Naive thymus-derived CD4-positive, alpha-beta T cell (primary cell): ENCODE results near the gene PDE5A. TPM values are rescaled to one million over a fixed set of nuclear protein-coding genes. Genes with fewer than 3 reads are reported as not detected.
"Not testable (repeated sequence)": the region's sequence is repeated elsewhere in the genome, so short reads cannot be mapped to it uniquely, and the experiment has no call there.

ENCODE experiments used
- ATAC-seq: fragments of 150-1000 bp; cut with Tn5 transposase; 2 replicates; pipeline ENCODE4 v1.10.0; 2021; ENCODE audit warnings: mild to moderate bottlenecking, moderate library complexity
- CTCF ChIA-PET: fragments of 350-600 bp; sonication (Branson Sonifier 250); formaldehyde crosslinking; loops from one replicate; lab custom pipeline; 2021; ENCODE audit warnings: antibody characterized with exemption; lab: Charles Lee
- POLR2A ChIA-PET: fragments of 350-600 bp; sonication (Branson Sonifier 250); formaldehyde crosslinking; loops from one replicate; lab custom pipeline; 2021; ENCODE audit warnings: antibody characterized with exemption, inconsistent platforms; lab: Charles Lee
- DNase-seq, 9 donors: peaks; one replicate each; pipeline versions ENCODE4 v3.0.0 to v3.0.0-alpha.2; 2020 to 2022; ENCODE audit warnings: mixed read lengths in 1 of 9
- H3K27ac ChIP-seq: one replicate; pipeline ENCODE4 v1.7.0; 2013; ENCODE audit warnings: mild to moderate bottlenecking, low read depth, low read length, moderate library complexity
- H3K27me3 ChIP-seq, 2 donors: one replicate each; pipeline ENCODE4 v1.7.0; 2013; ENCODE audit warnings: low read length in 2 of 2, mild to moderate bottlenecking in 2 of 2, moderate library complexity in 2 of 2; ENCODE audit not compliant: control insufficient read depth in 2 of 2, insufficient read depth in 2 of 2
- H3K36me3 ChIP-seq, 3 experiments: 1 replicate in 2 of 3; 2 replicates in 1 of 3; pipeline ENCODE4 v1.7.0; 2013; ENCODE audit warnings: low read length in 3 of 3, mild to moderate bottlenecking in 3 of 3, moderate library complexity in 1 of 3; ENCODE audit not compliant: insufficient read depth in 3 of 3, control insufficient read depth in 2 of 3
- H3K4me1 ChIP-seq, 2 donors: one replicate each; pipeline ENCODE4 v1.7.0; 2013; ENCODE audit warnings: low read length in 2 of 2, mild to moderate bottlenecking in 2 of 2, moderate library complexity in 1 of 2; ENCODE audit not compliant: control insufficient read depth in 2 of 2, insufficient read depth in 2 of 2
- H3K4me3 ChIP-seq: 2 replicates; pipeline ENCODE4 v1.7.0; 2013; ENCODE audit warnings: mild to moderate bottlenecking, low read length
- H3K9me3 ChIP-seq, 3 experiments: 1 replicate in 2 of 3; 2 replicates in 1 of 3; pipeline ENCODE4 v1.7.0; 2013; ENCODE audit warnings: low read length in 3 of 3; ENCODE audit not compliant: control insufficient read depth in 2 of 3
- H3K27ac Mint-ChIP-seq, 9 donors: one replicate each; pipeline ENCODE4 v1.8.0; 2020 to 2022; ENCODE audit warnings: mixed read lengths in 9 of 9, mild to moderate bottlenecking in 8 of 9, moderate library complexity in 5 of 9, inconsistent platforms in 2 of 9
- H3K27me3 Mint-ChIP-seq, 5 donors: one replicate each; pipeline ENCODE4 v1.8.0; 2021 to 2022; ENCODE audit warnings: mixed read lengths in 5 of 5, mild to moderate bottlenecking in 1 of 5
- H3K36me3 Mint-ChIP-seq, 5 donors: one replicate each; pipeline ENCODE4 v1.8.0; 2020 to 2022; ENCODE audit warnings: mixed read lengths in 5 of 5, mild to moderate bottlenecking in 3 of 5, inconsistent platforms in 1 of 5
- H3K4me1 Mint-ChIP-seq, 7 donors: one replicate each; pipeline ENCODE4 v1.8.0; 2020 to 2022; ENCODE audit warnings: mixed read lengths in 7 of 7, mild to moderate bottlenecking in 3 of 7, inconsistent platforms in 1 of 7
- H3K4me3 Mint-ChIP-seq, 10 donors: one replicate each; pipeline ENCODE4 v1.8.0; 2020 to 2022; ENCODE audit warnings: mild to moderate bottlenecking in 10 of 10, mixed read lengths in 10 of 10, moderate library complexity in 6 of 10, inconsistent platforms in 2 of 10
- H3K9me3 Mint-ChIP-seq, 11 donors: one replicate each; pipeline ENCODE4 v1.8.0; 2020 to 2022; ENCODE audit warnings: mixed read lengths in 11 of 11, mild to moderate bottlenecking in 4 of 11, inconsistent platforms in 1 of 11, moderate library complexity in 1 of 11
- intact Hi-C, 2 donors: fragments of 100-400 bp; cut with micrococcal nuclease; formaldehyde crosslinking; loops; one replicate each; pipeline ENCODE4 v1.15.1; 2023
- polyA plus RNA-seq, 2 donors: library from polyadenylated mRNA; unstranded; fragments of 300-500 nt; fragmentation: Illumina TruSeq; gene quantifications; one replicate each; pipeline ENCODE4 v1.2.3, GENCODE V29; 2021
- total RNA-seq, 6 experiments: library from RNA in 5 of 6; stranded (reverse) in 5 of 6; gene quantifications; 1 replicate in 5 of 6; 2 replicates in 1 of 6; pipeline ENCODE4 v1.2.3 and lab custom pipeline; 2021 to 2026

The PDE5A gene
- total and polyA plus RNA-seq, 7 experiments from 2014 or later: 0.21 to 2.6 (median 0.65) TPM

DNA sequence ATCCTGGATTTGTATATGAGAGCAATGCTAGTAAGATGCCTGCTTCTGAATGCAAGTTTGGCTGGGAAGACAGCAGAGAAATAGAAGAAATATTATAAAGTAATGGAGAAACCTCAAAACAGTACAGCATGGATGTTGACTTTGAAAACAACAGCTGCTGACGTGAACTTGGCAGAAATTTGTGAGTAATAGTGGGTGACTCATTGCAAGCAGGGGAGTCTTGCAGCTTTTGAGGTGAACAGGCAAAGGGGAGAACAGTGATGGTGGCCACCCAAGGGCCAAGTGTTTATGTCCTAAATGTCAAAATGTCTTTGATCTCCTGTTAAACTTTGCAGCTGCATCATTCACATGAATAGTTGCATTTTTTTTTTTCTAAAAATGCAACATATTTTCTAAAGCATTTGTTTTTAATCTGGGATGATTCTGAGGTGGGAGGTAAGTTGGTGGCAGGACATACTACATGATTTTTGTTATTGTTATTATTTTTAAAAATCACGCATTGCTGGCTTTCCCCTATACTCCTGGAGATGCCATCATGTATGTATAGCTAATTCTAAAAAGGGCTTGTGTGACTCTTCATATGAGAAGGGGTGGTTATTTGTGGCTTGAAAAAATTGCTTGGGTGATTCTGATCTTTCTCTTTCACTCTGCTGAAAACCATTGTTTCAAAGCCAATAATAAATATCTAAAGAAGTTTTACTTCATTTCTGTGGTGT lies 158.4 kb downstream of the PDE5A start:
- H3K27ac ChIP-seq, POLR2A ChIA-PET, H3K9me3 Mint-ChIP-seq, H3K4me3 Mint-ChIP-seq, H3K4me3 ChIP-seq, H3K4me1 Mint-ChIP-seq, DNase-seq, intact Hi-C loops, H3K4me1 ChIP-seq, H3K9me3 ChIP-seq, H3K27me3 ChIP-seq, ATAC-seq, H3K27me3 Mint-ChIP-seq: not testable (repeated sequence)
- H3K36me3 ChIP-seq: peaks cover 0 to 17% (median 0%) of the 10 kb centered on the region in 3 experiments
- H3K27ac Mint-ChIP-seq: peak overlapping the region in 1 of 9 donors; percentile 34
- peaks cover 11 to 53% (median 11%) of the 10 kb centered on the region in 5 donors for H3K36me3 Mint-ChIP-seq
- CTCF ChIA-PET: interaction anchor here (0.6 kb wide), 1 partner anchor 22 kb away, joined by 6 read pairs; no protein-coding TSS in a partner anchor

DNA sequence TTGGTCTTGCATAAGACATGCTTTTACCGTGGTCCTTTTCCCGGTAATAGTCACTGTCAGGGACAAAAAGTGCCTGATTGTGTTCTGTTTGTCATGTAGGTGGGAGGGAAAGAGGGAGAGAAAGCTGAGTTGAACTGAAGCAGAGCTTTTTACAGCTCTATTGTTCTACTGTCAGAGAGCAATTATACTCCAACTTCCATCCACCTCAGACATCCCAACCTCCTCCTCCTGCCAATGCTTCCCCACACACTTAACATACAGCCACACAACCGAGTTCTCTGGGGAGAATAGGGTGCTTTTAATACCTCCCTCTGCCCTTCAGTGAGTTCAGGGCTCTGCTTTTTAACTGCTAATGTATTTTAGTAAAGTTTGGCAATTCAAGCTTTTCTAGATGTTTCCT lies 159.6 kb downstream of the PDE5A start:
- not testable (repeated sequence) for ATAC-seq

DNA sequence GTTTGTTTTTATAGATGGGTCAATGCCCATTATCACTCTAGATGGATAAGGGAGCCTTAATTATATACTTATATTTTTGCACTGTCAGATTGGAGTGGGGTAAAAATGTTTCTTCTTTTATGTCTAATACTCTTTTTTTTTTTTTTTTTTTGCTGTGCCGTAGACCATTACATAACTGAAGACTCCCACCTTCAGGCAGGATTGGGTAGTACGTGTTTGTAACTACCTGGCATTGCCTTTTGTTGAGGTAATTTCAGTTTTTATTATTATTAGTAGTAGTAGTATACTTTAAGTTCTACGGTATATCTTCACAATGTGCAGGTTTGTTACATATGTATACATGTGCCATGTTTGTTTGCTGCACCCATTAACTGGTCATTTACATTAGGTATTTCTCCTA lies 165.9 kb downstream of the PDE5A start:
- H3K4me1 ChIP-seq, H3K27me3 ChIP-seq, H3K9me3 Mint-ChIP-seq, H3K4me3 ChIP-seq, H3K4me3 Mint-ChIP-seq, H3K27me3 Mint-ChIP-seq, H3K4me1 Mint-ChIP-seq, CTCF ChIA-PET, POLR2A ChIA-PET, H3K9me3 ChIP-seq, H3K27ac ChIP-seq: not testable (repeated sequence)
- H3K36me3 ChIP-seq: peaks cover 0 to 11% (median 2%) of the 10 kb centered on the region in 3 experiments
- Mint-ChIP-seq H3K36me3 (peaks cover 6 to 22% (median 14%) of the 10 kb centered on the region in 5 donors), H3K27ac (peak overlapping the region in 7 of 9 donors; percentile 10 to 86 (median 39))
- peak in 7 of 9 donors; percentile 23 to 61 (median 43) for DNase-seq
- intact Hi-C loops: loop anchor here (1.0 to 10.0 kb wide), 6 partner anchors 148 to 588 kb away; no protein-coding TSS in a partner anchor
- peak; percentile 46 for ATAC-seq

More for the DNA sequence above, 159.6 kb downstream of the PDE5A start:
- H3K4me1 ChIP-seq, DNase-seq, H3K4me1 Mint-ChIP-seq, H3K27me3 Mint-ChIP-seq, H3K27me3 ChIP-seq, H3K27ac Mint-ChIP-seq, CTCF ChIA-PET, H3K9me3 Mint-ChIP-seq, H3K9me3 ChIP-seq, H3K4me3 ChIP-seq, H3K4me3 Mint-ChIP-seq, H3K27ac ChIP-seq, POLR2A ChIA-PET: not testable (repeated sequence)
- peaks cover 10 to 48% (median 11%) of the 10 kb centered on the region in 5 donors for H3K36me3 Mint-ChIP-seq
- intact Hi-C loops: loop anchor here in 1 of 2 donors (10.0 kb wide), 1 partner anchor 484 kb away; no protein-coding TSS in a partner anchor
- H3K36me3 ChIP-seq: peaks cover 0 to 16% (median 2%) of the 10 kb centered on the region in 3 experiments

DNA sequence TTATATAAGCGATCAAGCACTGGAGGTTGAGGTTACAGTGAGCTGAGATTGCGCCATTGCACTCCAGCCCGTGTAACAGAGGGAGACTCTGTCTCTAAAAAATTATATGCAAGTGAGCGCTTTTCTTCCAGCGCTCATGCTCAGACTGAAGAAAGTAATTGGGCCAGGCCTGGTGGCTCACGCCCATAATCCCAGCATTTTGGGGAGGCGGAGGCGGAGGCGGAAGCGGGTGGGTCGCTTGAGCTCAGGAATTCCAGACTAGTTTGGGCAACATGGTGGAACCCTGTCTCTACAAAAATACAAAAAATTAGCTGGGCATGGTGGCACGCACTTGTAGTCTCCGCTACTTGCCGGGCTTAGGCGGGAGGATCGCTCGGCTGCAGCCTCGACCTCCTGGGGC lies 172.9 kb downstream of the PDE5A start:
- Mint-ChIP-seq H3K4me3 (peak overlapping the region; percentile 41 to 96 (median 92)), H3K4me1 (peaks cover 0 to 13% (median 11%) of the 10 kb centered on the region in 7 donors), H3K27ac (peak overlapping the region in 7 of 9 donors; percentile 57 to 100 (median 76))
- intact Hi-C loops: loop anchor here (2.0 to 10.0 kb wide), 3 partner anchors 81 to 1177 kb away; no protein-coding TSS in a partner anchor
- H3K4me1 ChIP-seq, H3K36me3 Mint-ChIP-seq, H3K9me3 Mint-ChIP-seq, H3K36me3 ChIP-seq, H3K27me3 ChIP-seq, ATAC-seq, H3K4me3 ChIP-seq, DNase-seq, H3K27ac ChIP-seq, H3K9me3 ChIP-seq, CTCF ChIA-PET, H3K27me3 Mint-ChIP-seq: not testable (repeated sequence)
- POLR2A ChIA-PET: interaction anchor here (2.0 kb wide), 1 partner anchor 156 kb away, joined by 18 read pairs; a partner anchor contains a TSS

DNA sequence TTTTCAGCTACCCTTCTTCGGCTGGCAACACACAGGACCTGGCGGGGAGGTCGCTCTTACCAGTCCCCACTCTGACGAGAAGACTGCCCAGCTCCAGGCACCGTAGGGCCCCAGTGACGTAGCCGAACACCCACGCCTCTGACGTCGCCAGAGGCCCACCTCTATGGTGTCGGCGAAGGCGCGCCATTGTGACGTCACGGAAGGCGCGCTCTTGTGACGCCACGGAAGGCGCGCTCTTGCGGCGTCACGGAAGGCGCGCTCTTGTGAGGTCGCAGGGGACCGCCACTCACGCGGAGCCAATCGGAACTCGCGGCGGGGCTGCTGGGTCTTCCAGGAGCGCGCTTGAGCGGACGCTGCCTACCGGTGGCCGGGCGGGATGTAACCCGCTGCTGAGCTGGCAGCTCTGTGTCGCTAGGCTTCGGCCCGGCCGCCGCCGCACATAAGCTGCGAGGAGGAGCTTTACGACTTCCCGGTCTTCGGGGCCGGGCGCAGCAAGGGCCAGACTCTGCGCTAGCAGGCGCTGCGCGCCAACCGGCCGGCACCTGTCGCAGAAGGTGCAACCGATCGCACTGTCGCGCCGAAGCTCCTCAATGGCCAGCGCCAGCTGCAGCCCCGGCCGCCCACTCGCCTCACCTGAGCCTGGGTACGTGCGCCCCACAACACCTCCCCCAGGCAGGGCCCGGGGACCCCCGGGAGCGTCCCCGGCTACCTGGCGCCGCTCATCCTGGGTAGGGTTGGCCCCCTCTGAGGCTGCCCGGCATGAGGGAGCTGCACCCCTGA lies 173.9 kb downstream of the PDE5A start:
- H3K4me1 Mint-ChIP-seq: peaks cover 0 to 13% (median 11%) of the 10 kb centered on the region in 7 donors
- intact Hi-C loops: loop anchor here (1.0 to 10.0 kb wide), 11 partner anchors 80 to 1177 kb away; partner anchors contain the start of genes SEC24D (in 2 of the 2) and USP53 (in 2 of the 2)
- peak overlapping the region; percentile 98 to 100 (median 99) for H3K27ac Mint-ChIP-seq
- ChIA-PET CTCF (interaction anchor here (0.7 to 1.4 kb wide), 3 partner anchors 50 to 165 kb away, joined by 3 to 6 read pairs (median 3); no protein-coding TSS in a partner anchor), POLR2A (interaction anchor here (0.6 to 2.0 kb wide), 6 partner anchors 83 to 770 kb away, joined by 3 to 18 read pairs (median 4); partner anchors contain the start of genes MAD2L1 and METTL14)
- not testable (repeated sequence) for H3K27me3 ChIP-seq, H3K27me3 Mint-ChIP-seq, H3K9me3 Mint-ChIP-seq, H3K36me3 Mint-ChIP-seq, H3K4me1 ChIP-seq, H3K9me3 ChIP-seq, H3K36me3 ChIP-seq
- Histone ChIP-seq H3K4me3 (peak overlapping the region; percentile 79), H3K27ac (peak overlapping the region; percentile 87)
- DNase-seq: peak; percentile 92 to 100 (median 99)
- peak overlapping the region; percentile 86 to 96 (median 93) for H3K4me3 Mint-ChIP-seq
- ATAC-seq: peak; percentile 99

DNA sequence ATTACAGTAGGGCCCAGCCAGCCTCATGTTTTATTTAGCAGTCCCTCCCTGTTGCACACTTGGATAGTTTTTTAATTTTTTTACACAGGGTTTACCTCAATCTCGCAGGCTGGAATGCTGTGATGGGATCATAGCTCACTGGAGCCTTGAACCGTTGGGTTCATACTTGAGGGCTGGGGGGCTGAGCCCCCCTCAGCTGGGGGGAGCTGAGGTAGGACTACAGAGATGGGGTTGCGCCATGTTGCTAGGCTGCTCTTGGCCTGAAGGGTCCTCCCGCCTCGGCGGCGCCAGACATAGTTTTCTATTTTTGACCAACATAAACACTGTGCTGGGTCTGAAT lies 174.5 kb downstream of the PDE5A start:
- H3K36me3 Mint-ChIP-seq, H3K27me3 ChIP-seq, H3K4me1 ChIP-seq, H3K9me3 Mint-ChIP-seq, H3K27me3 Mint-ChIP-seq, H3K9me3 ChIP-seq, DNase-seq, H3K36me3 ChIP-seq: not testable (repeated sequence)
- Mint-ChIP-seq H3K27ac (peak overlapping the region; percentile 98 to 100 (median 99)), H3K4me1 (peaks cover 0 to 13% (median 10%) of the 10 kb centered on the region in 7 donors), H3K4me3 (peak overlapping the region; percentile 86 to 96 (median 93))
- ChIA-PET CTCF (interaction anchor here (0.7 to 1.4 kb wide), 3 partner anchors 49 to 164 kb away, joined by 3 to 6 read pairs (median 3); no protein-coding TSS in a partner anchor), POLR2A (interaction anchor here (0.6 to 2.0 kb wide), 6 partner anchors 83 to 769 kb away, joined by 3 to 18 read pairs (median 4); partner anchors contain the start of genes MAD2L1 and METTL14)
- H3K4me3 ChIP-seq: peak overlapping the region; percentile 79
- intact Hi-C loops: loop anchor here (1.0 to 10.0 kb wide), 11 partner anchors 79 to 1177 kb away; partner anchors contain the start of genes SEC24D (in 2 of the 2) and USP53 (in 2 of the 2)
- H3K27ac ChIP-seq: peak overlapping the region; percentile 87
- ATAC-seq: peak; percentile 36
